ENCODE results near the gene IARS1.

The IARS1 gene

GRCh38 chr9:92324431-92324830, 30.9 kb upstream of the IARS1 start:
- peaks cover 34% of the 10 kb centered on the region for H3K36me3 ChIP-seq (ENCODE audit: control insufficient read depth, insufficient read depth, low read length, severe bottlenecking)
- DNase-seq (ENCODE audit: low read depth) = no peak
- peak overlapping the region; percentile 91 for H3K4me3 ChIP-seq (ENCODE audit: low read length)
- no peaks in the 10 kb centered on the region for H3K9me3 ChIP-seq (ENCODE audit: control insufficient read depth, low read length)
- H3K9ac ChIP-seq (ENCODE audit: low read length) = peak overlapping the region; percentile 96
- no peaks in the 10 kb centered on the region for H3K27me3 ChIP-seq (replicated peaks; ENCODE audit: control insufficient read depth, insufficient read depth, low read length)
- peaks cover 21% of the 10 kb centered on the region for H3K4me1 ChIP-seq (ENCODE audit: control insufficient read depth, insufficient read depth, low read length)

- DNase-seq (ENCODE audit: low read depth) = no peak
- H3K4me1 ChIP-seq (ENCODE audit: control insufficient read depth, insufficient read depth, low read length) = no peaks in the 10 kb centered on the region
- H3K27me3 ChIP-seq (replicated peaks; ENCODE audit: control insufficient read depth, insufficient read depth, low read length) = no peaks in the 10 kb centered on the region
- peaks cover 69% of the 10 kb centered on the region for H3K36me3 ChIP-seq (ENCODE audit: control insufficient read depth, insufficient read depth, low read length, severe bottlenecking)
- no peaks in the 10 kb centered on the region for H3K9me3 ChIP-seq (ENCODE audit: control insufficient read depth, low read length)
- H3K9ac ChIP-seq (ENCODE audit: low read length) = no peak overlapping the region
- H3K4me3 ChIP-seq (ENCODE audit: low read length) = no peak overlapping the region
Measured at GRCh38 chr9:92315456-92315855, 22.0 kb upstream of the IARS1 start.

- peaks cover 8% of the 10 kb centered on the region for H3K4me1 ChIP-seq (ENCODE audit: control insufficient read depth, insufficient read depth, low read length)
- H3K9ac ChIP-seq (ENCODE audit: low read length) = no peak overlapping the region
- H3K9me3 ChIP-seq (ENCODE audit: control insufficient read depth, low read length) = no peaks in the 10 kb centered on the region
- H3K4me3 ChIP-seq (ENCODE audit: low read length) = no peak overlapping the region
- peaks cover 70% of the 10 kb centered on the region for H3K36me3 ChIP-seq (ENCODE audit: control insufficient read depth, insufficient read depth, low read length, severe bottlenecking)
- no peaks in the 10 kb centered on the region for H3K27me3 ChIP-seq (replicated peaks; ENCODE audit: control insufficient read depth, insufficient read depth, low read length)
- no peak for DNase-seq (ENCODE audit: low read depth)
Measured at GRCh38 chr9:92313624-92314012, 20.1 kb upstream of the IARS1 start.

GRCh38 chr9:92312887-92313623, 19.6 kb upstream of the IARS1 start:
- Histone ChIP-seq H3K27me3 (replicated peaks; ENCODE audit: control insufficient read depth, insufficient read depth, low read length) (no peaks in the 10 kb centered on the region), H3K36me3 (ENCODE audit: control insufficient read depth, insufficient read depth, low read length, severe bottlenecking) (peaks cover 70% of the 10 kb centered on the region), H3K9me3 (ENCODE audit: control insufficient read depth, low read length) (no peaks in the 10 kb centered on the region), H3K9ac (ENCODE audit: low read length) (no peak overlapping the region), H3K4me3 (ENCODE audit: low read length) (no peak overlapping the region), H3K4me1 (ENCODE audit: control insufficient read depth, insufficient read depth, low read length) (peaks cover 9% of the 10 kb centered on the region)
- peak; percentile 22 for DNase-seq (ENCODE audit: low read depth)

GRCh38 chr9:92310562-92310961, 17.1 kb upstream of the IARS1 start:
- Histone ChIP-seq H3K4me1 (ENCODE audit: control insufficient read depth, insufficient read depth, low read length) (peaks cover 9% of the 10 kb centered on the region), H3K9me3 (ENCODE audit: control insufficient read depth, low read length) (no peaks in the 10 kb centered on the region), H3K4me3 (ENCODE audit: low read length) (no peak overlapping the region), H3K9ac (ENCODE audit: low read length) (no peak overlapping the region), H3K36me3 (ENCODE audit: control insufficient read depth, insufficient read depth, low read length, severe bottlenecking) (peaks cover 71% of the 10 kb centered on the region), H3K27me3 (replicated peaks; ENCODE audit: control insufficient read depth, insufficient read depth, low read length) (no peaks in the 10 kb centered on the region)
- no peak for DNase-seq (ENCODE audit: low read depth)

GRCh38 chr9:92308893-92309292, 15.4 kb upstream of the IARS1 start:
- peaks cover 9% of the 10 kb centered on the region for H3K4me1 ChIP-seq (ENCODE audit: control insufficient read depth, insufficient read depth, low read length)
- DNase-seq (ENCODE audit: low read depth) = peak; percentile 43
- H3K36me3 ChIP-seq (ENCODE audit: control insufficient read depth, insufficient read depth, low read length, severe bottlenecking) = peaks cover 75% of the 10 kb centered on the region
- no peak overlapping the region for H3K9ac ChIP-seq (ENCODE audit: low read length)
- no peak overlapping the region for H3K4me3 ChIP-seq (ENCODE audit: low read length)
- H3K9me3 ChIP-seq (ENCODE audit: control insufficient read depth, low read length) = no peaks in the 10 kb centered on the region
- no peaks in the 10 kb centered on the region for H3K27me3 ChIP-seq (replicated peaks; ENCODE audit: control insufficient read depth, insufficient read depth, low read length)

GRCh38 chr9:92300936-92301335, 7.4 kb upstream of the IARS1 start:
- Histone ChIP-seq H3K4me1 (ENCODE audit: control insufficient read depth, insufficient read depth, low read length) (no peaks in the 10 kb centered on the region), H3K36me3 (ENCODE audit: control insufficient read depth, insufficient read depth, low read length, severe bottlenecking) (peaks cover 98% of the 10 kb centered on the region), H3K9ac (ENCODE audit: low read length) (no peak overlapping the region), H3K27me3 (replicated peaks; ENCODE audit: control insufficient read depth, insufficient read depth, low read length) (no peaks in the 10 kb centered on the region), H3K9me3 (ENCODE audit: control insufficient read depth, low read length) (no peaks in the 10 kb centered on the region), H3K4me3 (ENCODE audit: low read length) (no peak overlapping the region)
- no peak for DNase-seq (ENCODE audit: low read depth)

GRCh38 chr9:92299116-92299515, 5.6 kb upstream of the IARS1 start:
- Histone ChIP-seq H3K27me3 (replicated peaks; ENCODE audit: control insufficient read depth, insufficient read depth, low read length) (no peaks in the 10 kb centered on the region), H3K9ac (ENCODE audit: low read length) (no peak overlapping the region), H3K4me3 (ENCODE audit: low read length) (no peak overlapping the region), H3K9me3 (ENCODE audit: control insufficient read depth, low read length) (no peaks in the 10 kb centered on the region), H3K36me3 (ENCODE audit: control insufficient read depth, insufficient read depth, low read length, severe bottlenecking) (peaks cover 80% of the 10 kb centered on the region), H3K4me1 (ENCODE audit: control insufficient read depth, insufficient read depth, low read length) (peaks cover 12% of the 10 kb centered on the region)
- DNase-seq (ENCODE audit: low read depth) = no peak

- H3K9me3 ChIP-seq (ENCODE audit: control insufficient read depth, low read length) = no peaks in the 10 kb centered on the region
- no peak overlapping the region for H3K9ac ChIP-seq (ENCODE audit: low read length)
- no peak for DNase-seq (ENCODE audit: low read depth)
- H3K4me1 ChIP-seq (ENCODE audit: control insufficient read depth, insufficient read depth, low read length) = peaks cover 14% of the 10 kb centered on the region
- H3K27me3 ChIP-seq (replicated peaks; ENCODE audit: control insufficient read depth, insufficient read depth, low read length) = no peaks in the 10 kb centered on the region
- no peak overlapping the region for H3K4me3 ChIP-seq (ENCODE audit: low read length)
- H3K36me3 ChIP-seq (ENCODE audit: control insufficient read depth, insufficient read depth, low read length, severe bottlenecking) = peaks cover 69% of the 10 kb centered on the region
Measured at GRCh38 chr9:92298036-92298435, 4.5 kb upstream of the IARS1 start.

GRCh38 chr9:92297611-92298010, 4.1 kb upstream of the IARS1 start:
- no peaks in the 10 kb centered on the region for H3K9me3 ChIP-seq (ENCODE audit: control insufficient read depth, low read length)
- DNase-seq (ENCODE audit: low read depth) = no peak
- H3K36me3 ChIP-seq (ENCODE audit: control insufficient read depth, insufficient read depth, low read length, severe bottlenecking) = peaks cover 65% of the 10 kb centered on the region
- H3K4me3 ChIP-seq (ENCODE audit: low read length) = no peak overlapping the region
- H3K4me1 ChIP-seq (ENCODE audit: control insufficient read depth, insufficient read depth, low read length) = peaks cover 14% of the 10 kb centered on the region
- H3K27me3 ChIP-seq (replicated peaks; ENCODE audit: control insufficient read depth, insufficient read depth, low read length) = no peaks in the 10 kb centered on the region
- no peak overlapping the region for H3K9ac ChIP-seq (ENCODE audit: low read length)

GRCh38 chr9:92295827-92296258, 2.3 kb upstream of the IARS1 start:
- DNase-seq (ENCODE audit: low read depth) = no peak
- Histone ChIP-seq H3K4me3 (ENCODE audit: low read length) (no peak overlapping the region), H3K36me3 (ENCODE audit: control insufficient read depth, insufficient read depth, low read length, severe bottlenecking) (peaks cover 48% of the 10 kb centered on the region), H3K27me3 (replicated peaks; ENCODE audit: control insufficient read depth, insufficient read depth, low read length) (no peaks in the 10 kb centered on the region), H3K9me3 (ENCODE audit: control insufficient read depth, low read length) (no peaks in the 10 kb centered on the region), H3K4me1 (ENCODE audit: control insufficient read depth, insufficient read depth, low read length) (peaks cover 31% of the 10 kb centered on the region), H3K9ac (ENCODE audit: low read length) (no peak overlapping the region)

Measured in adipocyte (in vitro differentiated cells).